Glomerular visceral epithelial cell (primary cell): ENCODE data around the gene ZFAND4.
"Not testable (repeated sequence)": the region's sequence is repeated elsewhere in the genome, so short reads cannot be mapped to it uniquely, and the experiment has no call there.

ENCODE experiments used
- DNase-seq: peaks from one replicate; pipeline ENCODE4 v3.0.0-alpha.2; 2016; ENCODE audit errors: extremely low spot score

ZFAND4 gene

DNA sequence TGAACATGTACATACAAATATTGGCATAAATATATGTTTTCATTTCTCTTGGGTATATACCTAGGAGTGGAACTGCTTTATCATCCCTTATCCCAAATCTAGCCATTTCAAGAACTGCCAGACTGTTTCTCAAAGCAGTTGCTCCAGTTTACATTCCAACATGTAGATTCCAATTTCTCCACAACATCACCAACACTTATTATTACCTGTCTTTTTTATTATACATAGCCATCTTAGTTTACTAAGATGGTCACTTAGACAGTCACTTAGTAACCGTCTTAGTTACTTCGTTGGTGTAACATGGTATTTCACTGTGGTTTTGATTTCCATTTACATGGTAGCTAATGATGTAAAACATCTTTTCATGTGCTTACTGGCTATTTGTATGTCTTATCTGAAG is 82.7 kb downstream of the ZFAND4 start:
- DNase-seq = no peak

DNA sequence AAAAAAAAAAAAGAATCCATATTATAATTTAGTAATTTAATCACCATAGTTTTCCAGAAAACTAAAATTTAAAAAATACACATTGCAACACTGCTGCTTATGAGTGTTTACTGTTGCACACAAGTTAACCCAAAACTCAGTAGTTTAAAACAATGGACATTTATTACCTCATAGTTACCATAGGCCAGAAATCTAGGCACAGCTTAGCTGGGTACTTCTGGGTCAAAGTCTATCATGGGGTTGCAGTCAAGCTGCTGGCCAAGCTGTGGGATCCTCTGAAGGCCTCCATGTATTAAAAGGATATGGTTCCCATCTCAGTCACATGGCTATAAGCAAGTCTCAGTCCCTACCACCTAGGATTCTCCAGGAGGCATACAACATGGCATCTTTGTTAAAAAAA is 83.6 kb downstream of the ZFAND4 start:
- DNase-seq = no peak

DNA sequence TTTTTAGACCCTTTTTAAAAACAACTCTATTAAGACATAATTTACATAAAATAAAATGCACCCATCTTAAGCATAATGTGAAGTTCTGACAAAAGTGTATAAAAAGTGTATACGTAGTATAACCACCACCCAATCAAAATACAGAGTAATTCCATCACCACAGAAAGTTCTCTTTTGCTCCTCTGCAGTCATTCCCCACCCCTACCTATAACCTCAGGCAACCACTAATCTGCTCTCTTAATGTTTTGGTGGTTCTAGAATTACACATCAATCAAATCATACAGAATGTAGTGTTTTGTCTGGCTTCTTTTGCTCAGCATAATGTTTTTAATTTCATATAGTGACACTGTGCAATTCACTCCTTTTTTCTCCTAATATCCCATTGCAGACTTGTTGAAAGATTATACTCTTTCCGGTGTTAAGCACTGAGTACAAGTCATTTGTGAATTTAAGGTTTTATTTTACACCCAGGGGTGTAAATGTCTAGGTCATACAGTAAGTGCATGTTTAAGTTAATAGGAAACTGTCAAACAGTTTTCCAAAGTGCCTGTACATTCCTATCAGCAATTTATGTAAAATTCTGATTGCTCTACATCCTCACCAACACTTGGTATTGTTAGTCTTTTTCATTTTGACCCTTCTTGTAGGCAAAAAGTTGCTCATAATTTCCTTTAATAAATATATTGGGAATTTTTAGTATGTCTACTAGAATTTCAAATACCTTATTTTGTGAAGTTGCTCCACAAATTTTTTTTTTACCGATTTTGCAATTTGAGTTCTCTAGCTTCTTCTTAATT is 86.3 kb downstream of the ZFAND4 start:
- no peak for DNase-seq

DNA sequence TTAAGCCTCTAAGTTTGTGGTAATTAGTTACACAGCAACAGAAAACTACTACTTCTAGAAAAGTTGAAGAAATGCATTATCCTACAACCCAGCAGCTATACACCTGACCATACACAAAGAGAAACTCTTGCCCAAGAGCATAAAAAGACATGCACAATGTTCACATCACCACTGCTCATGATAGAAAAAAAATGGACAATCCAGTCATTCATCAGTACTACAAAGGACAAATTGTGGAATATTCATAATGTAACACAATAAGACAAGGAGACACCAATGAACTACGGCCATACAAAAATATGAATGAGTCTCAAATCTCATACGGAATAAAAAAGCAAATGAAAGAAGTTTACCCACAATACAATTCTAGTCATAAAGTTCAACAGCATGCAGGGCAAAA is 87.4 kb downstream of the ZFAND4 start:
- DNase-seq = no peak

DNA sequence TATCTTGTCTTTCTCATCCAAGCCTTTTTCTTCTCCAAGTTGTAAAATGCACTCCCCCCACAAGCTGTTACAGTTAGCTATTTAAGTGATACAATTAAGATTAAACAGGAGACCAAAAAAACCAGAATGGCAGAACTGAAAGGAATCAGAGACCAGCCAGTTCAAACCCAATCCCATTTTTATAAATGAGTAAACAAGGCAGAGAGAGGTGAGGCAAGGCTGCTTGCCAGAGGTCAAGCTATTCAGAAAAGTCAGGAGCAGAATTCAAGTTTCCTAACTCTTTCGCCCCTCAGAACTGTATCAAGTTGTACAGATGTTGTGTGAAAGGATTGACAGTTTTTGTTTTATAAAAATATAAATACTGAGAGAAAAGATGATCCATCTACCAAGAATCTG is 90.2 kb downstream of the ZFAND4 start:
- no peak for DNase-seq

DNA sequence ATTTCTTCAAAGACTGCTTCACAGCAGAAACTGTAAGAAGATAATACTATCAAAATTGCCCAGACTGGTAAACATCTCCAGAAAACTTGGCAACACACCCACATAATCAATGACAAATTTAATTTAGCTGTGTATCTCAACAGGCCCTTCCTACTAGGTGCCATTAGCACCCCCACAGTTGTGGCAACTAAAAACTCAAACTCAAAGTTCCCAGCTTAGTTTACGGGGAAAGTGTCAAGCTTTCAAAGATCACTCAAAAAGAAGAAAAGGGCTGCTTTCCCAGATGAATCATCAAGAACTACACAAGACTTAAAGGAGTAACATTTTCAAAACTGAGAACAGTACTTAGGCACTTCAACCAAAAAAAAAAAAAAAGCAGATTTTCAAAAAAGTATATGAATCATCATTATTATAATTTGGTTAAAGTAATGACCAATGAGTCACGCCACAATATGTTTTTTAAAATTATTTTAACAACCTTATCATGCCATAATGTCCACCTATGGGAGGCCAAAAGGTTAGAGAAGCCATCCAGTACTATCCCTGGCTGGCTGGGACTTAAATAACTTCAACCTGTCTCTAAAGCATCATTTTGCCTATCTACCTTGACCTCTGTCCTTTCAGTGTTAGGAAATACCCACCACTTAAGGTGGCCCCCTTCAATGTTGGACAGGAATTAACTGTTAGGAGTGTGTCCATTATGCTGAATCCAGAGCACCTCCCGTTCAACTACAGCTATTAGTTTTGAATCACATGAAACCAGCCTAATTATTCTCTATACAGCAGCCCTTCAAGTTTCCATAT is 90.8 kb downstream of the ZFAND4 start:
- no peak for DNase-seq

DNA sequence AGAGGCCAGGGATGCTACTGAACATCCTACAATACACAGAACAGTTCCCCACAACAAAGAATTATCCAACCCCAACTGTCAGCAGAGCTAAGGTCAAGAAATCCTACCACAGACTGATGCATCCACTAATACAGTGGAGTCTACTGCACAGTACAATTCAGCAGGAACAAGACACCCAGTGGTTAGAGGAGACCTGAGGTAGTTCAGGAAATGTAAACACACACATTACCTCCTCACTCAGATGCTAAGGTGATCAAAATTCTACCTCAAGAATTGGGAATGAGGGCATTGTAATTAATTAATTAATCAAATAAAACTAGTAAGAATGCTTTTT is 91.4 kb downstream of the ZFAND4 start:
- no peak for DNase-seq

DNA sequence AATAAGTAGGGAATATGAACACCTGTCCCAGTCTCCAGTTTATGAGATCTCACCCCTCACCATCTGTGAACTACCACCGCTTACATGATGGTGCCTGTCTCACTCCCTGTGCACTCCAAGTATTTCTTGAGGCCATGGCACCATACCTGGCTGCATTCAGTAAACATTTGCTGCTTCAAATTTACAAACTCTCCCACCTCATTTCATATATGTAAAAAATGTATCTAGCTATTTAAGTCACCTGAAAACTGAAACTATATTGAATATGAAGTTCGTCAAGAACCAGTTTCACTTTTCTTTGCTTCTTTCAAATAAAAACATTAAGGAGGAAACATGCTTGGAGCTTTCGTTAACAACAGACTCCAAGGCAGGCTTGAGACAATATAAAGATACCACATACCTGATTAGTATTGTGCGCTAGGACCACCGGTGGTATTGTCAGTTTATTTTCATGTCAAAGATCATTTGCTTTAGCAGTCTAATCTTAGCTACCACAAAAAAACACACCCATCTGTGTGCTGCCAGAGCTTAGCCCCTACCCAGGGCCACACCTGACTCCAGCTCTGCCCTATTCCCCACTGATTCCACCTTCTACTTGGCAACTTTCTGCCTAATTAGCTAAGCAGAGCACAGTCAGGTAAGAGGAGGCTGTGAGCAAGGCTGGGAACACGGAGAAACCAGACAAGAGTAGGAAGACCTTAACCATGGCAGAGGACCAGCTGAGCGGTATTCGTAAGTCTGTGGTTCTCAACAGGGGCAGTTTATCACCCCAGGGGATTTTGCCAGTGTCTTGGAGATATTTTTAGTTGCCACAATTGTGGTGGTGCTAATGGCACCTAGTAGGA is 92.0 kb downstream of the ZFAND4 start:
- no peak for DNase-seq

DNA sequence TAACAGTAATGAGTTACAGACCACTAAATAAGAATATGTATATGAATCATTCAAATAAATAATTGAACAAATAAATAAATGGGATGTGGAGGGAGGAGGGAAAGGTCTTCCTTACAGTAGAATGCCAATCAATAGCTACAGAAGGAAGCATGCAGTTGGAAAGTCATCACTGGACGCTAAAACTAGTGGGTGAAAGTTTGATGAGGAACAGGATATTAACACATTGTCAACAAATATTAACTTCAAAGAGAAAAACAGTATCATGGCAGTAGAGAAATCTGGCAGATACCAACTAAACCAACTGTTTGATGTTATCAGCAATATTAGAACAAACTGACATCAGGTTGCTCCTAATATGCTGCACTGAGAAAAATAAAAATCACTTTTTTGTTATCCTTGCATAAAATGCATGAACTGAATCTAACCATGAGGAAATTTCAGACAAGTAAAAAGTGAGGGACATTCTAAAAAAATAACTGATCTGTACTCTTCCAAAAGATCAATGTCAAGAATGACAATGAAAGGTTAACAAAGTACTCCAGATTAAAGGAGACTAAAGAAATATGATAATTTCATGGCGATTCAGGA is 94.1 kb downstream of the ZFAND4 start:
- DNase-seq = no peak

DNA sequence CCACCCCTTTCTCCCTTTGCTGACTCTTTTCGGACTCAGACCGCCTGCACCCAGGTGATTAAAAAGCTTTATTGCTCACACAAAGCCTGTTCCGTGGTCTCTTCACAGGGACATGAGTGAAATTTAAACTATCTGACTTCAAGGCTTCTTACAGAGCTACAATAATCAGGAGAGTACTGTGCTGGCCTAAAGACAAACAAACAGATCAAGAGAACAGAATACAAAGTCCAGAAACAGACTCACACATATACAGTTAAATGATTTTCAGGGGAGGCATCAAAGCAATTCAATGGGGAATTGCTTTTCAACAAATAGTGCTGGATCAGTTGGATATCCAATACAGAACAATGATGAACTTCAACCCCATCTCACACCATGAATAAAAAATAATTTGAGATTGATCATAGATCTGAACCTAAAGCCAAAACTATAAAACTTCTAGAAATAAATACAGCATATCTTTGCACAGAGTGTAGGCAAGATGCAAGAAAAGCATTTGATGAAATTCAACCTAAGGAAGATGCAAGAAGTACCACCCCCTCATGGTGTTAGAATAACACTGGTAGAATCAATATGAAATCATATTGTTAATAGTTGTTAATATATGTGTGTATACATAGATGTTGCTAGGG is 96.5 kb downstream of the ZFAND4 start:
- no peak for DNase-seq

DNA sequence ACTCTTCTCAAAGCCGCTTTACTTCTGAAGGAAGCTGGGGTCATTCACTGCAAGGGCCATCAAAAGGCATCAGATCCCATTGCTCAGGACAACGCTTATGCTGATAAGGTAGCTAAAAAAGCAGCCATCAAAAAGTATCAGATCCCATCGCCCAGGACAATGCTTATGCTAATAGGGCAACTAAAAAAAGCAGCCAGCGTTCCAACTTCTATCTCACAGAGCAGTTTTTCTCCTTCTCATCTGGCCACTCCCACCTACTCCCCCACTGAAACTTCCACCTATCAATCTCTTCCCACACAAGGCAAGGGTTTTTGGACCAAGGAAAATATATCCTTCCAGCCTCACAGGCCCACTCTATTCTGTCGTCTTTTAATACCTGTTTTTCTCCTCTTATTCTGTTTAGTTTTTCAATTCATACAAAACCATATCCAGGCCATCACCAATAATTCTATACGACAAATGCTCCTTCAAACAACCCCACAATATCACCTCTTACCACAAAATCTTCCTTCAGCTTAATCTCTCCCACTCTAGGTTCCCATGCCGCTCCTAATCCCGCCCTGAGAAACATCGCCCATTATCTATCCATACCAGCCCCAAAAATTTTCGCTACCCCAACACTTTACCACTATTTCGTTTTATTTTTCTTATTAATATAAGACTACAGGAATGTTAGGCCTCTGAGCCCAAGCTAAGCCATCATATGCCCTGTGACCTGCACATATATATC is 97.4 kb downstream of the ZFAND4 start:
- DNase-seq = not testable (repeated sequence)

DNA sequence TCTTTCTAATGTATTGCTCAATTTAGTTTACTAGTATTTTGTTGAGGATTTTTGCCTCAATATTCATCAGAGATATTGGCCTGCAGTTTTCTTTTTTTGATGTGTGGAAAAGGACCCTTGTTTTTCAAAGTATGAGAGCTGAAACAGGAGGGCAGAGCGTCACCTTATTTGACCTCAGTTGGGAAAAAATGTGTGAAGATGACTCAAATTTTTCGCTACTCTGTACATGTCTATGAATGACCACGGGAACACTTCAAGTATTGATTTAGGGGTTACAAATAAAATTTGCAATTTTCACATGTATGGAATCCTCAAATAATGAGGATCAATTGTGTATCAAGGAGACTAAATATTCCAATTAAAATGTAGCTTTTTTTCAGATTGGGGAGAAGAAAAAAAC is 103.1 kb downstream of the ZFAND4 start:
- DNase-seq = no peak

DNA sequence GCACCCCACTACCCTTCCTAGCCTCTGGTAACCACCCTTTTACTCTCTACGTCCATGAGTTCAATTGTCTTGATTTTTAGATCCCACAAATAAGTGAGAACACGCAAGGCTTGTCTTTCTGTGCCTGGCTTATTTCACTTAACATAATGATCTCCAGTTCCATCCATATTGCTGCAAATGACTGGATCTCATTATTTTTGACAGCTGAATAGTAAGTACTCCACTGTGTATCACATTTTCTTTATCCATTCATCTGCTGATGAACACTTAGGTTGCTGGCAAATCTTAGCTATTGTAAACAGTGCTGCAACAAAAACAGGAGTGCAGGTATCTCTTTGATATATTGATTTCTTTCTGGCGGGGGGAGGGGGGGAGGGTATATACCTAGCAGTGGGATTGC is 106.2 kb downstream of the ZFAND4 start:
- no peak for DNase-seq
